Natural killer cell treated with Interleukin-12 subunit alpha and Interleukin-12 subunit beta and Interleukin-15 and Interleukin-18, amount 100 ng/mL, for 72 hours (primary cell): ENCODE results near the gene NGF. TPM values are rescaled to one million over a fixed set of nuclear protein-coding genes. Genes with fewer than 3 reads are reported as not detected.
"Not testable (repeated sequence)": the region's sequence is repeated elsewhere in the genome, so short reads cannot be mapped to it uniquely, and the experiment has no call there.

Source experiments
- ATAC-seq, 2 donors: fragments of 150-1000 bp; cut with Tn5 transposase in 1 of 2; sonication (Bioruptor Pico), chemical (Tn5 transposase) in 1 of 2; 2 replicates each; pipeline ENCODE4 v1.10.0; 2021
- DNase-seq: peaks from one replicate; pipeline ENCODE4 v3.0.0; 2022; ENCODE audit warnings: low spot score
- H3K27ac Mint-ChIP-seq, 2 donors: 1 replicate in 1 of 2; 2 replicates in 1 of 2; pipeline ENCODE4 v1.8.0; 2022; ENCODE audit warnings: mixed read lengths in 2 of 2, mild to moderate bottlenecking in 1 of 2, moderate library complexity in 1 of 2
- H3K27me3 Mint-ChIP-seq, 2 donors: 1 replicate in 1 of 2; 2 replicates in 1 of 2; pipeline ENCODE4 v1.8.0; 2022; ENCODE audit warnings: mixed read lengths in 2 of 2
- H3K36me3 Mint-ChIP-seq: one replicate; pipeline ENCODE4 v1.8.0; 2022; ENCODE audit warnings: mixed read lengths
- H3K4me1 Mint-ChIP-seq, 2 donors: 1 replicate in 1 of 2; 2 replicates in 1 of 2; pipeline ENCODE4 v1.8.0; 2022; ENCODE audit warnings: low read depth in 2 of 2, mixed read lengths in 2 of 2, mild to moderate bottlenecking in 1 of 2
- H3K4me3 Mint-ChIP-seq: one replicate; pipeline ENCODE4 v1.8.0; 2022; ENCODE audit warnings: mixed read lengths
- H3K9me3 Mint-ChIP-seq: 2 replicates; pipeline ENCODE4 v1.8.0; 2022; ENCODE audit warnings: mixed read lengths
- total RNA-seq, 2 donors: library from RNA; stranded (reverse); gene quantifications; one replicate each; pipeline ENCODE4 v1.2.3, GENCODE V29; 2022

The NGF gene
- total RNA-seq, 2 donors from 2014 or later, result not detected

- Mint-ChIP-seq H3K9me3 (no peaks in the 10 kb centered on the region), H3K36me3 (no peaks in the 10 kb centered on the region), H3K27me3 (peaks cover 21 to 29% of the 10 kb centered on the region in 2 donors), H3K27ac (no peak overlapping the region), H3K4me1 (no peaks in the 10 kb centered on the region), H3K4me3 (no peak overlapping the region)
- no peak for DNase-seq
- no peak for ATAC-seq
Measured at GRCh38 chr1:115311474-115311989, 26.5 kb downstream of the NGF start.

GRCh38 chr1:115310581-115311473, 27.2 kb downstream of the NGF start:
- Mint-ChIP-seq H3K36me3 (no peaks in the 10 kb centered on the region), H3K27ac (no peak overlapping the region), H3K4me3 (no peak overlapping the region), H3K9me3 (no peaks in the 10 kb centered on the region), H3K4me1 (no peaks in the 10 kb centered on the region), H3K27me3 (peaks cover 21 to 31% of the 10 kb centered on the region in 2 donors)
- no peak for DNase-seq
- ATAC-seq, result no peak

- not testable (repeated sequence) for H3K9me3 Mint-ChIP-seq, H3K4me3 Mint-ChIP-seq, H3K4me1 Mint-ChIP-seq, H3K36me3 Mint-ChIP-seq, DNase-seq, ATAC-seq, H3K27ac Mint-ChIP-seq
- peaks cover 15 to 26% of the 10 kb centered on the region in 2 donors for H3K27me3 Mint-ChIP-seq
Measured at GRCh38 chr1:115309504-115309903, 28.5 kb downstream of the NGF start.

GRCh38 chr1:115308969-115309368, 29.1 kb downstream of the NGF start:
- ATAC-seq (no peak), DNase-seq (no peak)
- H3K27ac Mint-ChIP-seq, result no peak overlapping the region
- H3K9me3 Mint-ChIP-seq, result no peaks in the 10 kb centered on the region
- H3K36me3 Mint-ChIP-seq, result no peaks in the 10 kb centered on the region
- peaks cover 12 to 23% of the 10 kb centered on the region in 2 donors for H3K27me3 Mint-ChIP-seq
- no peak overlapping the region for H3K4me3 Mint-ChIP-seq
- no peaks in the 10 kb centered on the region for H3K4me1 Mint-ChIP-seq

GRCh38 chr1:115307661-115308060, 30.4 kb downstream of the NGF start:
- DNase-seq (no peak), ATAC-seq (no peak)
- Mint-ChIP-seq H3K9me3 (no peaks in the 10 kb centered on the region), H3K4me1 (no peaks in the 10 kb centered on the region), H3K36me3 (no peaks in the 10 kb centered on the region), H3K4me3 (no peak overlapping the region), H3K27ac (no peak overlapping the region), H3K27me3 (peaks cover 16 to 33% of the 10 kb centered on the region in 2 donors)

- no peak overlapping the region for H3K27ac Mint-ChIP-seq
- H3K9me3 Mint-ChIP-seq, result no peaks in the 10 kb centered on the region
- H3K4me1 Mint-ChIP-seq, result no peaks in the 10 kb centered on the region
- no peak for DNase-seq
- peaks cover 16 to 33% of the 10 kb centered on the region in 2 donors for H3K27me3 Mint-ChIP-seq
- H3K36me3 Mint-ChIP-seq, result no peaks in the 10 kb centered on the region
- H3K4me3 Mint-ChIP-seq, result no peak overlapping the region
- no peak for ATAC-seq
Measured at GRCh38 chr1:115306146-115306545, 31.9 kb downstream of the NGF start.

GRCh38 chr1:115303364-115303763, 34.7 kb downstream of the NGF start:
- H3K4me3 Mint-ChIP-seq, result no peak overlapping the region
- H3K27ac Mint-ChIP-seq, result no peak overlapping the region
- no peak for DNase-seq
- H3K27me3 Mint-ChIP-seq, result peaks cover 11 to 27% of the 10 kb centered on the region in 2 donors
- no peaks in the 10 kb centered on the region for H3K9me3 Mint-ChIP-seq
- H3K36me3 Mint-ChIP-seq, result no peaks in the 10 kb centered on the region
- no peaks in the 10 kb centered on the region for H3K4me1 Mint-ChIP-seq
- ATAC-seq, result no peak

- no peaks in the 10 kb centered on the region for H3K4me1 Mint-ChIP-seq
- no peak overlapping the region for H3K4me3 Mint-ChIP-seq
- H3K36me3 Mint-ChIP-seq, result no peaks in the 10 kb centered on the region
- H3K9me3 Mint-ChIP-seq, result no peaks in the 10 kb centered on the region
- peaks cover 8 to 24% of the 10 kb centered on the region in 2 donors for H3K27me3 Mint-ChIP-seq
- DNase-seq (no peak), ATAC-seq (no peak)
- H3K27ac Mint-ChIP-seq, result no peak overlapping the region
Measured at GRCh38 chr1:115302390-115302961, 35.6 kb downstream of the NGF start.

GRCh38 chr1:115301438-115302020, 36.5 kb downstream of the NGF start:
- Mint-ChIP-seq H3K27me3 (peaks cover 4 to 17% of the 10 kb centered on the region in 2 donors), H3K27ac (no peak overlapping the region), H3K4me3 (no peak overlapping the region), H3K9me3 (no peaks in the 10 kb centered on the region), H3K36me3 (no peaks in the 10 kb centered on the region), H3K4me1 (no peaks in the 10 kb centered on the region)
- ATAC-seq, result no peak
- DNase-seq, result no peak

GRCh38 chr1:115300087-115300876, 37.8 kb downstream of the NGF start:
- no peaks in the 10 kb centered on the region for H3K4me1 Mint-ChIP-seq
- DNase-seq (no peak), ATAC-seq (no peak)
- H3K4me3 Mint-ChIP-seq, result no peak overlapping the region
- peaks cover 4 to 17% of the 10 kb centered on the region in 2 donors for H3K27me3 Mint-ChIP-seq
- H3K27ac Mint-ChIP-seq, result no peak overlapping the region
- no peaks in the 10 kb centered on the region for H3K36me3 Mint-ChIP-seq
- H3K9me3 Mint-ChIP-seq, result no peaks in the 10 kb centered on the region

- no peak overlapping the region for H3K4me3 Mint-ChIP-seq
- H3K4me1 Mint-ChIP-seq, result no peaks in the 10 kb centered on the region
- H3K9me3 Mint-ChIP-seq, result no peaks in the 10 kb centered on the region
- DNase-seq (no peak), ATAC-seq (no peak)
- H3K27me3 Mint-ChIP-seq, result peaks cover 4 to 28% of the 10 kb centered on the region in 2 donors
- H3K27ac Mint-ChIP-seq, result no peak overlapping the region
- H3K36me3 Mint-ChIP-seq, result no peaks in the 10 kb centered on the region
Measured at GRCh38 chr1:115299266-115299665, 38.8 kb downstream of the NGF start.

- no peak for ATAC-seq
- no peak for DNase-seq
- Mint-ChIP-seq H3K36me3 (no peaks in the 10 kb centered on the region), H3K9me3 (no peaks in the 10 kb centered on the region), H3K27me3 (peaks cover 0 to 18% of the 10 kb centered on the region in 2 donors), H3K27ac (no peak overlapping the region), H3K4me3 (no peak overlapping the region), H3K4me1 (no peaks in the 10 kb centered on the region)
Measured at GRCh38 chr1:115296981-115297380, 41.1 kb downstream of the NGF start.

- no peaks in the 10 kb centered on the region for H3K36me3 Mint-ChIP-seq
- DNase-seq, result no peak
- H3K4me1 Mint-ChIP-seq, result no peaks in the 10 kb centered on the region
- H3K27me3 Mint-ChIP-seq, result peaks cover 2 to 18% of the 10 kb centered on the region in 2 donors
- no peaks in the 10 kb centered on the region for H3K9me3 Mint-ChIP-seq
- no peak for ATAC-seq
- H3K27ac Mint-ChIP-seq, result no peak overlapping the region
- no peak overlapping the region for H3K4me3 Mint-ChIP-seq
Measured at GRCh38 chr1:115295904-115296696, 41.9 kb downstream of the NGF start.
